ENCODE results near the gene TLR9. TPM values are rescaled to one million over a fixed set of nuclear protein-coding genes. Genes with fewer than 3 reads are reported as not detected.

Gene TLR9
- total and polyA plus RNA-seq, 9 of the 15 experiments (the other 6 are each of a cell fraction or from before 2014, with no cell fraction given), result not detected

- ChIA-PET POLR2A (interaction anchor here (1.0 to 1.1 kb wide), 3 partner anchors 11 to 27 kb away, joined by 3 to 4 read pairs (median 3); partner anchors contain the start of gene POC1A), CTCF (ENCODE audit: low intra/inter-chr PET ratio) (no interaction called here)
- no peaks in the 10 kb centered on the region for H4K20me1 ChIP-seq (replicated peaks; ENCODE audit: control insufficient read depth, insufficient read depth, low read length)
- no peak overlapping the region for H3K4me3 ChIP-seq
- TF ChIP-seq MTA2 (IDR thresholded peaks at IDR 0.05; ENCODE audit: low read depth) (no peak), ZNF282 (CRISPR knock-in tag; IDR thresholded peaks at IDR 0.05) (no peak), CTCF (IDR thresholded peaks at IDR 0.05 in 2 of 3, conservative IDR thresholded peaks at IDR 0.05 in 1 of 3; ENCODE audit: insufficient read depth in 2 of 3, low read depth in 1 of 3, low read length in 3 of 3) (no peak), ZNF133 (CRISPR knock-in tag; IDR thresholded peaks at IDR 0.05) (no peak), RNF2 (IDR thresholded peaks at IDR 0.05) (no peak), POLR2AphosphoS2 (IDR thresholded peaks at IDR 0.05; ENCODE audit: low read length) (no peak), ZEB2 (IDR thresholded peaks at IDR 0.05) (no peak), PYGO2 (tag; IDR thresholded peaks at IDR 0.05) (no peak), KAT7 (CRISPR knock-in tag; IDR thresholded peaks at IDR 0.05; ENCODE audit: borderline replicate concordance) (no peak), ZNF224 (CRISPR knock-in tag; IDR thresholded peaks at IDR 0.05) (no peak)
- H3K9me1 ChIP-seq (ENCODE audit: control insufficient read depth, insufficient read depth, low read length), result peaks cover 2% of the 10 kb centered on the region
- in situ Hi-C loops (cut with MboI) (no loop called here), intact Hi-C loops (cut with micrococcal nuclease) (no loop called here)
- no peaks in the 10 kb centered on the region for H3K79me2 ChIP-seq (ENCODE audit: control insufficient read depth, insufficient read depth, low read length)
- no peak for FAIRE-seq
- peak overlapping the region in 1 of 2 experiments; percentile 71; a peak in 1 of 4 replicates for H3K9ac ChIP-seq (ENCODE audit: insufficient read depth in 1 of 2, low read depth in 2 of 2, low read length in 2 of 2)
- no peak for ATAC-seq
- H3K4me1 ChIP-seq (replicated peaks in 1 of 2; ENCODE audit: control insufficient read depth in 2 of 2, insufficient read depth in 2 of 2, low read length in 2 of 2), result peaks cover 21 to 37% of the 10 kb centered on the region in 2 experiments; a peak in 4 of 5 replicates
- no TSS peak for BruUV-seq (replicated peaks)
- H3K27ac ChIP-seq (ENCODE audit: extremely low read depth, low read depth, low read length), result no peak overlapping the region
- 36% methylated on average over 4 of the region's 4 CpGs for WGBS (ENCODE audit: insufficient coverage, low coverage, missing lambda C conversion rate)
- no peaks in the 10 kb centered on the region for H3K36me3 ChIP-seq (ENCODE audit: control insufficient read depth, insufficient read depth, low read length)
- DNase-seq (ENCODE audit: extremely low read depth in 1 of 4, low spot score in 3 of 4), result no peak
- H2AFZ ChIP-seq (ENCODE audit: low read depth, low read length), result no peak overlapping the region
- no peaks in the 10 kb centered on the region for H3K27me3 ChIP-seq (ENCODE audit: control insufficient read depth in 2 of 2, insufficient read depth in 2 of 2, low read length in 2 of 2)
- no peaks in the 10 kb centered on the region for H3K9me3 ChIP-seq (replicated peaks; ENCODE audit: control insufficient read depth, insufficient read depth, low read depth, low read length)
- no peak overlapping the region for H3K4me2 ChIP-seq (ENCODE audit: insufficient read depth, low read length)
These were observed 43.9 kb downstream of the TLR9 start for GRCh38 chr3:52181543-52181942.

Data from K562 (cell line).